GM12864 (cell line): ENCODE data around the gene ULBP2.

Experiments
- DNase-seq: peaks from one replicate; pipeline ENCODE4 v3.0.0-alpha.2; 2011; ENCODE audit warnings: low read depth
- H3K4me3 ChIP-seq: 2 replicates; pipeline ENCODE4 v1.5.1; 2011; ENCODE audit warnings: mild to moderate bottlenecking, low read depth, low read length, control low read depth
- TF ChIP-seq, protein P1 (sequence below): IDR thresholded peaks from 2 replicates; pipeline ENCODE4 v1.5.1; 2011; ENCODE audit warnings: low read depth, mild to moderate bottlenecking, moderate library complexity, low read length, control low read depth, inconsistent platforms; ENCODE audit errors: missing control alignments

ULBP2 gene

GRCh38 chr6:149977221-149977620, 35.4 kb downstream of the ULBP2 start:
- TF ChIP-seq, protein P1, sequence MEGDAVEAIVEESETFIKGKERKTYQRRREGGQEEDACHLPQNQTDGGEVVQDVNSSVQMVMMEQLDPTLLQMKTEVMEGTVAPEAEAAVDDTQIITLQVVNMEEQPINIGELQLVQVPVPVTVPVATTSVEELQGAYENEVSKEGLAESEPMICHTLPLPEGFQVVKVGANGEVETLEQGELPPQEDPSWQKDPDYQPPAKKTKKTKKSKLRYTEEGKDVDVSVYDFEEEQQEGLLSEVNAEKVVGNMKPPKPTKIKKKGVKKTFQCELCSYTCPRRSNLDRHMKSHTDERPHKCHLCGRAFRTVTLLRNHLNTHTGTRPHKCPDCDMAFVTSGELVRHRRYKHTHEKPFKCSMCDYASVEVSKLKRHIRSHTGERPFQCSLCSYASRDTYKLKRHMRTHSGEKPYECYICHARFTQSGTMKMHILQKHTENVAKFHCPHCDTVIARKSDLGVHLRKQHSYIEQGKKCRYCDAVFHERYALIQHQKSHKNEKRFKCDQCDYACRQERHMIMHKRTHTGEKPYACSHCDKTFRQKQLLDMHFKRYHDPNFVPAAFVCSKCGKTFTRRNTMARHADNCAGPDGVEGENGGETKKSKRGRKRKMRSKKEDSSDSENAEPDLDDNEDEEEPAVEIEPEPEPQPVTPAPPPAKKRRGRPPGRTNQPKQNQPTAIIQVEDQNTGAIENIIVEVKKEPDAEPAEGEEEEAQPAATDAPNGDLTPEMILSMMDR: no peak
- H3K4me3 ChIP-seq: no peak overlapping the region
- no peak for DNase-seq

DNA sequence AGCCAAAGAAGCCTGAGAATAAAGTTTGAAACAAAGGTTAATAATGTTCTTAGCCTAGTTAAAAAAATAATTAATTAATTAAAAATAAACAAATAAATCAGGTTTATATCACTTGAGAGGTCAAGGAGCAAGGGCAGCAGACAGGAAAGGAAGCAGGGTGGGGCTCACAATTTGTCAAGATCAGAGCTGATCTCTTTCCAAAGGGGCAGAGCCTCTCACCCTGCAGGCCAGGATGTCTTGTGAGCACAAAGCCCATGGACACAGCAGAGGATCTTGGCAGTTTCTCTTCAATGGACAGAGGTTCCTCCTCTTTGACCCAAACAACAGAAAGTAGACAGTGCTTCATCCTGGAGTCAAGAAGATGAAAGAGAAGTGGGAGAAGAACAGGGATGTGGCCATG, 36.8 kb downstream of the ULBP2 start:
- no peak for DNase-seq
- no peak overlapping the region for H3K4me3 ChIP-seq
- TF ChIP-seq, protein P1: no peak

DNA sequence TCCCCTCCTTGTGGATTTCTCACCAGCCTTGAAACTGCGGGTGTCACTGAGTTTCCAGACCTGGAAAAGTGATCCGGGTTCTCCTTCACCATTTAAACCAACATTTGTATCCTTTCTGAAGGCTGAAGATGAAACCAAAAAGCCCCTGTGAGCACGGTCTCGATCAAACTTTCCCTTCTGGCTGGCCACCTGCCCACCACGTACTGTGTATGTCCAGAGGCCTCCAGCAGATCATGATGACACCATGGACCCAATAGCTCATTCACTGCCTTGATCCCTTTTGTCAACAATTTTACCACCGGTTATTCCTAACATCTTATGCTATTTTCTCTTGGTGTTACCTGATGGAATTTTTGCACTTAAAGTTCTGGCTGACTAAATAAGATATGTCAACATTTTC, 37.5 kb downstream of the ULBP2 start:
- DNase-seq: no peak
- TF ChIP-seq, protein P1: no peak
- no peak overlapping the region for H3K4me3 ChIP-seq

DNA sequence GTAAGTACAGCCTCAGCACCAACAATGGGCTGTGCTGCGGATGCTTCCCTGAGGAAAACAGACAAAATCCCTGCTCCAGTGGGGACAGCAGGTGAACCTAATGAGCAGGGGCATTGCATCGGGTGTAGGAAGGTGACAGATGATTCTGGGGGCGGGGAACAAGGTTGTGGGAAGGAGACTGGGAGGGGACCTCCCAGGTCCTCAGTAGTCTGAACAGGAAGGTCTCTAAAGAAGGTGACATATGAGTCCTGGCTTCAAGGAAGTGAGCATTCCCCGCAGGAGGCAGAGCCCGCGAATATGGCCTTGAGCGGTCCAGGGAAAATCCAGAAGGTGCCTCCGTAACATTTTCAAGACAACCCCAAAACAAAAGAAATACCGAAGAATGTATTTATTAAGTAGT, 41.3 kb downstream of the ULBP2 start:
- DNase-seq: no peak
- TF ChIP-seq, protein P1: no peak
- H3K4me3 ChIP-seq: no peak overlapping the region

- no peak for DNase-seq
- no peak overlapping the region for H3K4me3 ChIP-seq
- TF ChIP-seq, protein P1: no peak
Observed at GRCh38 chr6:149984773-149985172, 43.0 kb downstream of the ULBP2 start.

DNA sequence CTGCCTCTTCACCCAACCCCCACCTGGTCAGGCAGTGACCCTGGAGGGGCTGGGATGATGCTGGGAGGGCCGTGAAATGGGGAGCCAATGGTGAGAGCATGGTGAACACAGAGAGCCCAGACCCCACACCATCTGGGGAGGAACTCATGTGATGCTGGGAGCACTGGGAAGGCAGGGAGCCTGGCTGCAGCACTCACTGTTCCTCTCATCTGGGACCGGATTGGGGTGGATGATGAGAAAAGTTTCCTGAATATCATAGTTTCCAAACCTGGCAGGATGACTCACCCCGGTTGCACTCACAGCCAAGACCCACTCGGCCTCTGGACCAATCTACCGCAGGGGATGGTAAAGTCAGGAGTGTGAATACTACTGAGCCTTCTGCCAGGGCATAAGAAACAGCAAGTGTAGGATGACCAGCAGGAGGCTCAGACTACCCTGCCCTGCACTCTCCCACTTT, 43.7 kb downstream of the ULBP2 start:
- H3K4me3 ChIP-seq: no peak overlapping the region
- no peak for DNase-seq
- TF ChIP-seq, protein P1: no peak

- no peak overlapping the region for H3K4me3 ChIP-seq
- no peak for DNase-seq
- TF ChIP-seq, protein P1: no peak
Observed at GRCh38 chr6:149987602-149988107, 45.8 kb downstream of the ULBP2 start.
